Stomach (tissue), 4 donors: ENCODE data around the gene MEGF8.

Experiments
- CTCF ChIP-seq, 7 experiments: fragments of 450-650 bp in 4 of 7; fragments of 200-600 bp in 3 of 7; sonication (generic) in 3 of 7; IDR thresholded peaks; one replicate each; pipeline ENCODE4 v1.5.1; 2016 to 2019; ENCODE audit warnings: antibody characterized with exemption in 7 of 7, control low read depth in 2 of 7, mild to moderate bottlenecking in 1 of 7
- POLR2A ChIP-seq, 4 donors: fragments of 450-650 bp; IDR thresholded peaks; one replicate each; pipeline ENCODE4 v1.6.1; 2016; ENCODE audit warnings: antibody characterized with exemption in 4 of 4, control low read depth in 2 of 4, mild to moderate bottlenecking in 1 of 4, moderate library complexity in 1 of 4

- no peak for TF ChIP-seq CTCF (IDR thresholded peaks at IDR 0.05)
- no peak for TF ChIP-seq POLR2A (IDR thresholded peaks at IDR 0.05)
Measured at GRCh38 chr19:42374826-42375376, 49.5 kb downstream of the MEGF8 start.
